Measurements from ENCODE around the gene VPS4B.

DNA sequence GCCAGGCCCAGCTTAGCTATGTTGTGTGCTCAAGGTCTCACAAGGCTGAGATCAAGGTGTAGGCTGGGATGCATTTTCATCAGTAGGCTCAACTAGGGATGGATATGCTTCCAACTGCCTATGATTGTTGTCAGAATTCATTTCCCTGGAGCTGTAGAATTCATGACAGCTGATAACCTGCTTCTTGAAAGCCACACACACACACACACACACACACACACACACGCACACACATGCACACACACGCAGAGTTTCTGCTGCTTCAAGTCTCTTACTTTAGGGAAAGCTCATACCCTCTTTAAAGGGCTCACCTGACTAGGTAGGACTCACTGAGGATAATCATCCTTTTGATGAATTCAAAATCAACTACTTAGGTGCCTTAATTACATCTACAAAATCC is 8.2 kb upstream of the VPS4B start:
- TF ChIP-seq POLR2AphosphoS5 (IDR thresholded peaks at IDR 0.05; ENCODE audit: low read depth, low read length): no peak
- no peak for TF ChIP-seq JUN (IDR thresholded peaks at IDR 0.05; ENCODE audit: low read depth, low read length)
- no peak for TF ChIP-seq ZNF274 (IDR thresholded peaks at IDR 0.05; ENCODE audit: borderline replicate concordance, extremely low read depth, low read length)

Measured in H1 (cell line).